ENCODE results near the gene EBLN1. TPM values are rescaled to one million over a fixed set of nuclear protein-coding genes. Genes with fewer than 3 reads are reported as not detected.

The EBLN1 gene
- total and polyA plus RNA-seq, 9 of the 15 experiments (the other 6 are each of a cell fraction or from before 2014, with no cell fraction given): 0.06 to 3.1 (median 0.80) TPM

- peak; percentile 51 for TF ChIP-seq HNRNPLL (IDR thresholded peaks at IDR 0.05; ENCODE audit: low read depth, low read length, poor library complexity, severe bottlenecking)
- peak; percentile 93 for TF ChIP-seq POLR3A (IDR thresholded peaks at IDR 0.05; ENCODE audit: borderline replicate concordance, extremely low read depth, insufficient read depth, insufficient read length)
- no peak for TF ChIP-seq ZZZ3 (IDR thresholded peaks at IDR 0.05)
- peak; percentile 89 for TF ChIP-seq RBM22 (IDR thresholded peaks at IDR 0.05; ENCODE audit: low read depth, low read length, poor library complexity, severe bottlenecking)
- TF ChIP-seq RHOXF2B (CRISPR knock-in tag; conservative IDR thresholded peaks at IDR 0.05): no peak
- no peak for TF ChIP-seq ZNF699 (CRISPR knock-in tag; IDR thresholded peaks at IDR 0.05; ENCODE audit: insufficient replicate concordance)
- peak; percentile 89; the same call in 1 of the 2 replicates for TF ChIP-seq PREB (CRISPR knock-in tag; IDR thresholded peaks at IDR 0.05)
- peak; percentile 83; the same call in 1 of the 2 replicates for TF ChIP-seq ETS1 (conservative IDR thresholded peaks at IDR 0.05; ENCODE audit: control insufficient read depth, low read depth, low read length)
- peak; percentile 77 for TF ChIP-seq HMGN3 (IDR thresholded peaks at IDR 0.05; ENCODE audit: borderline replicate concordance, extremely low read depth, insufficient read length, low read depth, low read length)
- peak; percentile 82 for TF ChIP-seq GTF3C2 (IDR thresholded peaks at IDR 0.05; ENCODE audit: borderline replicate concordance, extremely low read depth, insufficient read length)
- no peak for TF ChIP-seq ZNF551 (CRISPR knock-in tag; IDR thresholded peaks at IDR 0.05)
- TF ChIP-seq ZNF785 (CRISPR knock-in tag; IDR thresholded peaks at IDR 0.05): no peak
- 0 out of 2 replicates have a peak, but pooled peaks have one; percentile 29 for TF ChIP-seq CLOCK (CRISPR knock-in tag; IDR thresholded peaks at IDR 0.05; ENCODE audit: borderline replicate concordance)
- peak; percentile 37 to 53; a peak in 1 of 4 replicates for TF ChIP-seq MLLT1 (IDR thresholded peaks at IDR 0.05)
- no peak for TF ChIP-seq RBM15 (IDR thresholded peaks at IDR 0.05; ENCODE audit: insufficient read depth, low read length)
Observed at GRCh38 chr10:22228943-22229801, 11.4 kb upstream of the EBLN1 start (continued).

Data from K562 (cell line).